NB4 (cell line): ENCODE results near the gene GABRB2.

Source experiments
- DNase-seq: peaks from one replicate; pipeline ENCODE4 v3.0.0; 2010; ENCODE audit warnings: low read depth
- H3K4me3 ChIP-seq: one replicate; pipeline ENCODE4 v1.5.1; 2011; ENCODE audit warnings: mild to moderate bottlenecking, low read depth, low read length, moderate library complexity
- MYC ChIP-seq: IDR thresholded peaks from 2 replicates; pipeline ENCODE4 v1.6.1; 2011; ENCODE audit warnings: low read depth, low read length
- POLR2A ChIP-seq: IDR thresholded peaks from 2 replicates; pipeline ENCODE4 v1.6.1; 2011; ENCODE audit warnings: mild to moderate bottlenecking; ENCODE audit not compliant: insufficient read length; ENCODE audit errors: extremely low read depth
- TF ChIP-seq, protein P1 (sequence below): IDR thresholded peaks from one replicate; pipeline ENCODE4 v1.5.1; 2012; ENCODE audit warnings: low read depth, low read length
- TF ChIP-seq, protein P2 (sequence below): IDR thresholded peaks from 2 replicates; pipeline ENCODE4 v1.6.1; 2011; ENCODE audit warnings: low read depth, low read length

The GABRB2 gene

DNA sequence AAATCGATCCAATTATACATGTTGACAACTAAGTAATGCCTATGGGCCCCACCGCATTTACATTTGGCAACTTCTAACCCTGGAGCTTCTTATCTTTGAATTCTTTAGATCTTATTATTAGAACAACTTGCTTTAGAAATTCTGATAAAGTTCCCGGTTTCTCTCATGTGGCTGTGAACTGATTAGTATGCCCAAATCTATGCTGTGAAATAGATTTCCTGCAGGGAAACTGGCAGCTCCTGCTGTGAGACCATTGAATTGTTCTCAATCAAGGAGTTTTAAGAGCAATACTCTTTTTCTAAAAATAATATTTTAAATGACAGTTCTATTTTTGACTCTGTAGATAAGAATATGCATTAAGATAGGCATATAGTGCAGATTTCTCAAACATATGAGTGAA is 177.5 kb downstream of the GABRB2 start:
- no peak for TF ChIP-seq POLR2A
- no peak for DNase-seq
- no peak overlapping the region for H3K4me3 ChIP-seq

DNA sequence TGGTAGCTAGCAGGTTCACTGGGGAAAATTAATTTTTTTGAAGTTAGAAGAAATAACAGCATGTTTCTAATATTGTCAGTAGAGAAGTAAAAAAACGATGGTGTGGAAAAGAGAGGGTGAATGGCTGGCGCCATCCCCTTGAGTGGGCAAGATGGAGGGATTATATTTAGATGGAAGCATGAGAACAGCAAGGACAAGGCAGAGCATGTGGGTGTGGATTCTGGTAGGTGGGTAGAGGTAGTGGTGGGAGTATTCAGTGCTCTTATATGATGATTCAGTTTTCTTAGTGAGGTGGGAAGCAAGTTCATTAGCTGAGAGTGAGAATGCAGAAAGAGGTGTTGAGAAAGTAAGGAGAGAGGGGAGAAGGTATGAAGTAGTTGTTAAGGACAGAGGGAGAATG is 188.1 kb downstream of the GABRB2 start:
- TF ChIP-seq, protein P1, sequence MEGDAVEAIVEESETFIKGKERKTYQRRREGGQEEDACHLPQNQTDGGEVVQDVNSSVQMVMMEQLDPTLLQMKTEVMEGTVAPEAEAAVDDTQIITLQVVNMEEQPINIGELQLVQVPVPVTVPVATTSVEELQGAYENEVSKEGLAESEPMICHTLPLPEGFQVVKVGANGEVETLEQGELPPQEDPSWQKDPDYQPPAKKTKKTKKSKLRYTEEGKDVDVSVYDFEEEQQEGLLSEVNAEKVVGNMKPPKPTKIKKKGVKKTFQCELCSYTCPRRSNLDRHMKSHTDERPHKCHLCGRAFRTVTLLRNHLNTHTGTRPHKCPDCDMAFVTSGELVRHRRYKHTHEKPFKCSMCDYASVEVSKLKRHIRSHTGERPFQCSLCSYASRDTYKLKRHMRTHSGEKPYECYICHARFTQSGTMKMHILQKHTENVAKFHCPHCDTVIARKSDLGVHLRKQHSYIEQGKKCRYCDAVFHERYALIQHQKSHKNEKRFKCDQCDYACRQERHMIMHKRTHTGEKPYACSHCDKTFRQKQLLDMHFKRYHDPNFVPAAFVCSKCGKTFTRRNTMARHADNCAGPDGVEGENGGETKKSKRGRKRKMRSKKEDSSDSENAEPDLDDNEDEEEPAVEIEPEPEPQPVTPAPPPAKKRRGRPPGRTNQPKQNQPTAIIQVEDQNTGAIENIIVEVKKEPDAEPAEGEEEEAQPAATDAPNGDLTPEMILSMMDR: no peak
- TF ChIP-seq MYC (no peak), POLR2A (no peak)
- TF ChIP-seq, protein P2, sequence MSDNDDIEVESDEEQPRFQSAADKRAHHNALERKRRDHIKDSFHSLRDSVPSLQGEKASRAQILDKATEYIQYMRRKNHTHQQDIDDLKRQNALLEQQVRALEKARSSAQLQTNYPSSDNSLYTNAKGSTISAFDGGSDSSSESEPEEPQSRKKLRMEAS: no peak
- no peak overlapping the region for H3K4me3 ChIP-seq
- DNase-seq: no peak

DNA sequence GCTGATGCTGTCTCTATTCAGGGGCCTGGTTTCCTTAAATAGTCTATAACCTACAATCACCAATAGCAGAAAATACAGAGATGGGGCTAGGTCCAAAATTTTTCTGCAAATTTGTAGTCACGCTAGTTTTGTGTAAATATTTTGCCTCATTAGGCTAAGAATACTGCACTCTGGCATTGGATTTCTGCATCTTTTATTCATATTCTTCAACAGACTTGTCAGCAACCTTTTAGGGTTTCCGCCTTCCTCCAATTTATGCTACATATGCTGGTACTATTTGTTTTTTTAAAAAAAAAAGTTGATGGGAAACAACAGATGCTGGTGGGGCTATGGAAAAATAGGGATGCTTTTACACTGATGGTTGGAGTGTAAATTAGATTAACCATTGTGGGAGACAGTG is 202.3 kb downstream of the GABRB2 start:
- no peak for DNase-seq
- no peak overlapping the region for H3K4me3 ChIP-seq
- no peak for TF ChIP-seq MYC
- TF ChIP-seq, protein P1: no peak
- TF ChIP-seq, protein P2: no peak
- no peak for TF ChIP-seq POLR2A

DNA sequence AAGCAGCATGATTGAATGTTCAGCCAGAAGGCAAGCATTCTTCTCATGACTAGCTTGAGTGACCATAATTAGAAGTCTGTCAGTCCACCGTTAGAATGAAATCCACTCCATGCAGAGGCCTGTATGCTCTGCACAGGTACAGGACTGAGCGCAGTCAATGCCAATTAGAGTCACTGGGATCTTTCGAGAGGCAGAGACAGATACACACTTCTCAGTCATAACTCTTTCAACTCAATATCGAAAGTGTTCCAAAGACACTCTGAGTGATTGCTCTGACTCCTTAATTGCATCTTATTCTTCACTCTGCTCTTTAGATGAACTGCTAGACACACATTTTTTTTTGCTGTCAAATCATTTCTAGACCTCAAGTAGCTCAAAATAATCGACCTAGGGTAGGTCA is 203.6 kb downstream of the GABRB2 start:
- no peak for DNase-seq
- H3K4me3 ChIP-seq: no peak overlapping the region
- TF ChIP-seq, protein P1: no peak
- TF ChIP-seq MYC (no peak), POLR2A (no peak)
- TF ChIP-seq, protein P2: no peak

DNA sequence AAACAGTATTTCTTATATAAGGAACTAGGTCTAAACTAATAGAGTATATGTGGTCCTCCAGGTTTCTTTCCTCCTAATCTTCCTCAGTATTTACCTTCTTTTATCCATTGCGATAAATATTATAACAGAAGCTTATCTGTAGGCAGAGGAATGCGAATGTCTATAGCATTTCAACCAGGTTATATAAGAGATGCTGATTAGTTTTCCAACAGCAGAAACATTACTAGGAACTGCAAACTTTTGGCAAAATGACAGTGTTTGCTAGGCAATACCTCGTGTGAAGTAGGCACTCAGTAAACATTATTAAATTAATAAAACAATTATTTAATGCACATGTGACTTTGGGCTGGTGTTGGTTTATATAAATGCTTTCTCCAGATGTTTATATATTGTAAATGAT is 206.5 kb downstream of the GABRB2 start:
- no peak overlapping the region for H3K4me3 ChIP-seq
- no peak for TF ChIP-seq POLR2A
- TF ChIP-seq, protein P1: no peak
- no peak for TF ChIP-seq MYC
- TF ChIP-seq, protein P2: no peak
- no peak for DNase-seq

DNA sequence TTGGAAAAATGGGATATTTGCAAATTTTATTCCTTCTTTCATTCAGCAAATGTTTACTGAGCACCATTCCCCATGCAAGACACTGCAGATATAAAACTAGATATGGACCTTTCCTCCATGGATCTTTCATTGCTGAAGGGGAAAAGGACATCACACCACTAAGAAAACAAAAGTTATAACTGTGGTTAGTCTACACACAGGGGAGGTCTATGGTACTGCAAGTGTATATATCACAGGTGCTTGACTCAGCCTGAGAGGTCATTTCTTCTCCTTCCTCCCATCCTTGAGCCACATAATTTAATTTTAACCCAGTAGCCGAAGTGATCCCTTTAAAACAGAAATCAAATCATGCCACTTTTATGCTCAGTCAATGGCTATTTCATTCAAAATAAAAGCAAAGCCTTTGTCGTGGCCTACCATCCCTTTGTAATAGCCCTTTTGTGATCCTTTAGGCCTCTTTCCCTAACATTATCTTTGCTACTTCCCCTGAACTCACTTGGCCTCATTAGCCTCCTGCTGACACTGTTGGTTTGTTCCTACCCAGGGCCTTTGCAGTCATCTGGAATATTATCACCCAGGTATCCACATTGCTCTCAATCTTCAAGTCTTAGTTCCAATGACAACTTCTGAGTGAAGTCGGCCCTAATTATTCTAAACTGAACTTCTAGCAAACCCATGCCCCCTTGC is 213.2 kb downstream of the GABRB2 start:
- TF ChIP-seq MYC: no peak
- TF ChIP-seq, protein P2: no peak
- TF ChIP-seq, protein P1: no peak
- no peak for DNase-seq
- no peak overlapping the region for H3K4me3 ChIP-seq
